ENCODE measurements around the gene PCNT. TPM values are rescaled to one million over a fixed set of nuclear protein-coding genes. Genes with fewer than 3 reads are reported as not detected.

The PCNT gene
- total and polyA plus RNA-seq, 10 of the 15 experiments (the other 5 are each of a cell fraction or from before 2014, with no cell fraction given) = 2.9 to 39.6 (median 20.5) TPM

DNA sequence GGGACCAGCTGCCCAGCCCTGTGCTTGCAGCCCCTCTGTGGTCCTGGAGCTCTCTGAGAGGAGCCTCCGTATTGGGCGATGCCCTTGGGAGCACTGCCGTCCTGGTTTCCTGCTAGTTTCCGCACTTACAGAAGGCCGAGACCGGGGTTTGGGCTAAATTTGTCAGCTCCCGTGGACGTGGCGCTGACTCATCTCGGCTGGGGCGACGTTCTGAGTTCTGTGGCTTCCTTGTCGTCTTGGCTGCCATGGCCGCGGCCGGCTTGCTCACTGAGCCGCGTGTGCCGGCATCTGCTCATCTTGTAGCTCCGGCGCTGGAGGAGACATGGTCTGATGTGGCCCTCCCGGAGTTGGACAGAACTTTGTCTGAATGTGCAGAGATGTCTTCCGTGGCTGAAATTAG is 64.9 kb downstream of the PCNT start:
- H3K79me2 ChIP-seq (ENCODE audit: control insufficient read depth, insufficient read depth, low read length) = no peaks in the 10 kb centered on the region; the same call in 1 of the 2 replicates
- intact Hi-C loops (cut with micrococcal nuclease; ENCODE audit: unreplicated experiment) = no loop called here
- no peaks in the 10 kb centered on the region for H4K20me1 ChIP-seq (ENCODE audit: control insufficient read depth, insufficient read depth)
- no peaks in the 10 kb centered on the region for H3K4me1 ChIP-seq (ENCODE audit: control insufficient read depth, insufficient read depth, low read length)
- 99% methylated on average over 23 of the region's 23 CpGs for WGBS (ENCODE audit: insufficient coverage, insufficient replicate concordance, low lambda C conversion rate, missing lambda C conversion rate)
- H3K27ac ChIP-seq (ENCODE audit: control insufficient read depth, insufficient read depth) = no peak overlapping the region
- DNase-seq (ENCODE audit: low read depth, low spot score) = no peak
- no TSS peak for BruUV-seq (replicated peaks)
- peaks cover 10 to 43% of the 10 kb centered on the region in 2 experiments for H3K36me3 ChIP-seq (ENCODE audit: control insufficient read depth in 2 of 2, insufficient read depth in 2 of 2, low read length in 1 of 2)
- H3K27me3 ChIP-seq (replicated peaks in 1 of 2; ENCODE audit: control insufficient read depth in 2 of 2, insufficient read depth in 2 of 2, low read length in 1 of 2) = no peaks in the 10 kb centered on the region
- no peak for TF ChIP-seq LARP7 (IDR thresholded peaks at IDR 0.05)
- TF ChIP-seq RFX5 (IDR thresholded peaks at IDR 0.05; ENCODE audit: low read depth, low read length) = no peak
- TF ChIP-seq SRF (IDR thresholded peaks at IDR 0.05; ENCODE audit: low read depth in 2 of 2, low read length in 2 of 2) = no peak
- TF ChIP-seq GATAD2B (conservative IDR thresholded peaks at IDR 0.05; ENCODE audit: low read depth) = no peak
- no peak for TF ChIP-seq JUND (IDR thresholded peaks at IDR 0.05; ENCODE audit: low read depth, low read length)
- TF ChIP-seq MEF2A (IDR thresholded peaks at IDR 0.05; ENCODE audit: insufficient read depth, low read depth, low read length) = no peak
- no peak for TF ChIP-seq HSF1 (IDR thresholded peaks at IDR 0.05; ENCODE audit: low read depth, low read length)
- no peak for TF ChIP-seq TBL1XR1 (IDR thresholded peaks at IDR 0.05; ENCODE audit: low read depth, low read length)
- TF ChIP-seq, protein P1, sequence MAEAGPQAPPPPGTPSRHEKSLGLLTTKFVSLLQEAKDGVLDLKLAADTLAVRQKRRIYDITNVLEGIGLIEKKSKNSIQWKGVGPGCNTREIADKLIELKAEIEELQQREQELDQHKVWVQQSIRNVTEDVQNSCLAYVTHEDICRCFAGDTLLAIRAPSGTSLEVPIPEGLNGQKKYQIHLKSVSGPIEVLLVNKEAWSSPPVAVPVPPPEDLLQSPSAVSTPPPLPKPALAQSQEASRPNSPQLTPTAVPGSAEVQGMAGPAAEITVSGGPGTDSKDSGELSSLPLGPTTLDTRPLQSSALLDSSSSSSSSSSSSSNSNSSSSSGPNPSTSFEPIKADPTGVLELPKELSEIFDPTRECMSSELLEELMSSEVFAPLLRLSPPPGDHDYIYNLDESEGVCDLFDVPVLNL (IDR thresholded peaks at IDR 0.05; ENCODE audit: low read depth, low read length) = no peak
- TF ChIP-seq, protein P2, sequence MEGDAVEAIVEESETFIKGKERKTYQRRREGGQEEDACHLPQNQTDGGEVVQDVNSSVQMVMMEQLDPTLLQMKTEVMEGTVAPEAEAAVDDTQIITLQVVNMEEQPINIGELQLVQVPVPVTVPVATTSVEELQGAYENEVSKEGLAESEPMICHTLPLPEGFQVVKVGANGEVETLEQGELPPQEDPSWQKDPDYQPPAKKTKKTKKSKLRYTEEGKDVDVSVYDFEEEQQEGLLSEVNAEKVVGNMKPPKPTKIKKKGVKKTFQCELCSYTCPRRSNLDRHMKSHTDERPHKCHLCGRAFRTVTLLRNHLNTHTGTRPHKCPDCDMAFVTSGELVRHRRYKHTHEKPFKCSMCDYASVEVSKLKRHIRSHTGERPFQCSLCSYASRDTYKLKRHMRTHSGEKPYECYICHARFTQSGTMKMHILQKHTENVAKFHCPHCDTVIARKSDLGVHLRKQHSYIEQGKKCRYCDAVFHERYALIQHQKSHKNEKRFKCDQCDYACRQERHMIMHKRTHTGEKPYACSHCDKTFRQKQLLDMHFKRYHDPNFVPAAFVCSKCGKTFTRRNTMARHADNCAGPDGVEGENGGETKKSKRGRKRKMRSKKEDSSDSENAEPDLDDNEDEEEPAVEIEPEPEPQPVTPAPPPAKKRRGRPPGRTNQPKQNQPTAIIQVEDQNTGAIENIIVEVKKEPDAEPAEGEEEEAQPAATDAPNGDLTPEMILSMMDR (IDR thresholded peaks at IDR 0.05 in 2 of 3, conservative IDR thresholded peaks at IDR 0.05 in 1 of 3; ENCODE audit: control insufficient read depth in 2 of 3, extremely low read depth in 1 of 3, insufficient read depth in 1 of 3, low read depth in 3 of 3, low read length in 3 of 3) = no peak
- ChIA-PET SMC1A (ENCODE audit: uncharacterized antibody, unreplicated experiment) (no interaction called here), CTCF (no interaction called here), RAD21 (ENCODE audit: unreplicated experiment) (no interaction called here), POLR2A (no interaction called here)
- ATAC-seq = no peak
- H3K9me3 ChIP-seq (replicated peaks; ENCODE audit: control insufficient read depth, insufficient read depth, low read length) = no peaks in the 10 kb centered on the region; the same call in 2 of the 3 replicates
- H3K9ac ChIP-seq (ENCODE audit: control insufficient read depth, insufficient read depth, low read length) = no peak overlapping the region
- no peak overlapping the region for H2AFZ ChIP-seq (ENCODE audit: control insufficient read depth, low read depth, low read length)
- no peak for FAIRE-seq
- H3K4me2 ChIP-seq (ENCODE audit: control insufficient read depth, insufficient read depth) = no peak overlapping the region
- in situ Hi-C loops (cut with MboI) = no loop called here
- H3K4me3 ChIP-seq = no peak overlapping the region
